CD4-positive, alpha-beta T cell treated with Interleukin-6 for 4 hours (primary cell): ENCODE results near the gene RPRM.
"Not testable (repeated sequence)": the region's sequence is repeated elsewhere in the genome, so short reads cannot be mapped to it uniquely, and the experiment has no call there.

Experiments used
- DNase-seq: peaks from one replicate; pipeline ENCODE4 v3.0.0-alpha.2; 2020; ENCODE audit warnings: mixed read lengths

The RPRM gene

GRCh38 chr2:153478289-153479261, at the start of gene RPRM:
Gene RPRM (minus strand): TSS chr2:153478762. CDS start chr2:153478565, 197 bp downstream.
- peak; percentile 35 for DNase-seq

- DNase-seq: peak; percentile 46
Measured at GRCh38 chr2:153519257-153519875, 40.8 kb upstream of the RPRM start.

GRCh38 chr2:153512331-153512730, 33.8 kb upstream of the RPRM start:
- DNase-seq: no peak

- DNase-seq: no peak
Measured at GRCh38 chr2:153510996-153511395, 32.4 kb upstream of the RPRM start.

GRCh38 chr2:153509133-153509532, 30.6 kb upstream of the RPRM start:
- no peak for DNase-seq

GRCh38 chr2:153506499-153506898, 27.9 kb upstream of the RPRM start:
- DNase-seq: not testable (repeated sequence)

GRCh38 chr2:153499439-153499838, 20.9 kb upstream of the RPRM start:
- DNase-seq: no peak

GRCh38 chr2:153497938-153498629, 19.5 kb upstream of the RPRM start:
- no peak for DNase-seq

GRCh38 chr2:153495725-153496124, 17.2 kb upstream of the RPRM start:
- DNase-seq: no peak

- DNase-seq: no peak
Measured at GRCh38 chr2:153488072-153488471, 9.5 kb upstream of the RPRM start.

- no peak for DNase-seq
Measured at GRCh38 chr2:153487448-153487847, 8.9 kb upstream of the RPRM start.

GRCh38 chr2:153479573-153479972, 1.0 kb upstream of the RPRM start:
- no peak for DNase-seq

- no peak for DNase-seq
Measured at GRCh38 chr2:153477636-153478288, 800 bp downstream of the RPRM start.

GRCh38 chr2:153476816-153477635, 1.5 kb downstream of the RPRM start:
- DNase-seq: no peak

- no peak for DNase-seq
Measured at GRCh38 chr2:153476491-153476815, 2.1 kb downstream of the RPRM start.

- DNase-seq: no peak
Measured at GRCh38 chr2:153474876-153475435, 3.6 kb downstream of the RPRM start.

- DNase-seq: no peak
Measured at GRCh38 chr2:153474407-153474806, 4.2 kb downstream of the RPRM start.

- no peak for DNase-seq
Measured at GRCh38 chr2:153470867-153471266, 7.7 kb downstream of the RPRM start.

GRCh38 chr2:153464395-153464794, 14.2 kb downstream of the RPRM start:
- DNase-seq: no peak

GRCh38 chr2:153462338-153462859, 16.2 kb downstream of the RPRM start:
- DNase-seq: no peak

- DNase-seq: no peak
Measured at GRCh38 chr2:153461453-153461852, 17.1 kb downstream of the RPRM start.

- no peak for DNase-seq
Measured at GRCh38 chr2:153455861-153456260, 22.7 kb downstream of the RPRM start.
